Measurements from ENCODE around the gene CD58.
"Not testable (repeated sequence)": the region's sequence is repeated elsewhere in the genome, so short reads cannot be mapped to it uniquely, and the experiment has no call there.

The CD58 gene

GRCh38 chr1:116593401-116593800, 22.6 kb upstream of the CD58 start:
- not testable (repeated sequence) for DNase-seq (ENCODE audit: low read depth in 2 of 2)

GRCh38 chr1:116591951-116592605, 21.3 kb upstream of the CD58 start:
- not testable (repeated sequence) for DNase-seq (ENCODE audit: low read depth in 2 of 2)

GRCh38 chr1:116591006-116591950, 20.5 kb upstream of the CD58 start:
- not testable (repeated sequence) for DNase-seq (ENCODE audit: low read depth in 2 of 2)

GRCh38 chr1:116590359-116591005, 19.7 kb upstream of the CD58 start:
- DNase-seq (ENCODE audit: low read depth in 2 of 2), result not testable (repeated sequence)

- DNase-seq (ENCODE audit: low read depth in 2 of 2), result not testable (repeated sequence)
Measured at GRCh38 chr1:116589101-116589735, 18.4 kb upstream of the CD58 start.

GRCh38 chr1:116587501-116588227, 16.8 kb upstream of the CD58 start:
- no peak for DNase-seq (ENCODE audit: low read depth in 2 of 2)

- no peak for DNase-seq (ENCODE audit: low read depth in 2 of 2)
Measured at GRCh38 chr1:116586741-116587143, 15.9 kb upstream of the CD58 start.

GRCh38 chr1:116585886-116586285, 15.1 kb upstream of the CD58 start:
- no peak for DNase-seq (ENCODE audit: low read depth in 2 of 2)

GRCh38 chr1:116581323-116581885, 10.6 kb upstream of the CD58 start:
- no peak for DNase-seq (ENCODE audit: low read depth in 2 of 2)

- no peak for DNase-seq (ENCODE audit: low read depth in 2 of 2)
Measured at GRCh38 chr1:116580446-116581322, 9.9 kb upstream of the CD58 start.

GRCh38 chr1:116579259-116579875, 8.5 kb upstream of the CD58 start:
- DNase-seq (ENCODE audit: low read depth in 2 of 2), result no peak

- DNase-seq (ENCODE audit: low read depth in 2 of 2), result no peak
Measured at GRCh38 chr1:116578581-116578980, 7.8 kb upstream of the CD58 start.

GRCh38 chr1:116577759-116578314, 7.0 kb upstream of the CD58 start:
- DNase-seq (ENCODE audit: low read depth in 2 of 2), result no peak

GRCh38 chr1:116574581-116575291, 3.9 kb upstream of the CD58 start:
- peak in 1 of 2 donors; percentile 46 for DNase-seq (ENCODE audit: low read depth in 2 of 2)

- no peak for DNase-seq (ENCODE audit: low read depth in 2 of 2)
Measured at GRCh38 chr1:116573431-116574095, 2.7 kb upstream of the CD58 start.

GRCh38 chr1:116572771-116573430, 2.1 kb upstream of the CD58 start:
- no peak for DNase-seq (ENCODE audit: low read depth in 2 of 2)

- DNase-seq (ENCODE audit: low read depth in 2 of 2), result no peak
Measured at GRCh38 chr1:116572099-116572498, 1.3 kb upstream of the CD58 start.

Data from stimulated activated CD4-positive, alpha-beta T cell treated with anti-CD3 and anti-CD28 coated beads, Interleukin-4, amount 100 ng/mL, for 48 hours (primary cell).